ENCODE measurements around the gene NKX6-2. TPM values are rescaled to one million over a fixed set of nuclear protein-coding genes. Genes with fewer than 3 reads are reported as not detected.
A peak's percentile ranks its signal among the peaks of the same experiment; 100 is the strongest.
"Not testable (repeated sequence)": the region's sequence is repeated elsewhere in the genome, so short reads cannot be mapped to it uniquely, and the experiment has no call there.

Gene NKX6-2
- total RNA-seq, 2 donors from 2014 or later: 2.1 TPM; not detected in 1

DNA sequence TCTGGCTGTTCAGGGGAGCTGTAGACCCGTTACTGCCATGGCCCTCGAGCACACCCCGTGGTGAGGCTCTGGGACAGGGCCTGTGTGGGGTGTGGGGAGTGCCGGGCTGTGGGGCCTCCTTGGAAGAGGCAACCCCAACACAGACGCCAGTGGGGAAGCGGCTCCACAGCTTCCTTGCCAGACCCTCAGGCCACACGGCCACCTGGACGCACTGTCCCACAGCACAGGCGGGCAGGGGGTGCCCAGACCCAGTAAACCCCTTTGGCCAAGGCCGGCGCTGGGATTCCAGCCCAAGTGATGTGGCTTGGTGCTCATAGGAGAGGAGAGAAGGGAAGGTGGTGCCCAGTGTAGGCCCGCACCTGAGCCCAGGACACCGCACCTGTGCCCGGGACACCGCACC is 12.9 kb upstream of the NKX6-2 start:
- Histone ChIP-seq H3K4me3 (no peak overlapping the region), H3K36me3 (replicated peaks in 1 of 2; ENCODE audit: insufficient read depth in 1 of 2, low read depth in 2 of 2) (no peaks in the 10 kb centered on the region), H3K4me1 (no peaks in the 10 kb centered on the region), H3K9me3 (no peaks in the 10 kb centered on the region), H3K27me3 (no peaks in the 10 kb centered on the region), H3K27ac (no peak overlapping the region)
- TF ChIP-seq, protein P1, sequence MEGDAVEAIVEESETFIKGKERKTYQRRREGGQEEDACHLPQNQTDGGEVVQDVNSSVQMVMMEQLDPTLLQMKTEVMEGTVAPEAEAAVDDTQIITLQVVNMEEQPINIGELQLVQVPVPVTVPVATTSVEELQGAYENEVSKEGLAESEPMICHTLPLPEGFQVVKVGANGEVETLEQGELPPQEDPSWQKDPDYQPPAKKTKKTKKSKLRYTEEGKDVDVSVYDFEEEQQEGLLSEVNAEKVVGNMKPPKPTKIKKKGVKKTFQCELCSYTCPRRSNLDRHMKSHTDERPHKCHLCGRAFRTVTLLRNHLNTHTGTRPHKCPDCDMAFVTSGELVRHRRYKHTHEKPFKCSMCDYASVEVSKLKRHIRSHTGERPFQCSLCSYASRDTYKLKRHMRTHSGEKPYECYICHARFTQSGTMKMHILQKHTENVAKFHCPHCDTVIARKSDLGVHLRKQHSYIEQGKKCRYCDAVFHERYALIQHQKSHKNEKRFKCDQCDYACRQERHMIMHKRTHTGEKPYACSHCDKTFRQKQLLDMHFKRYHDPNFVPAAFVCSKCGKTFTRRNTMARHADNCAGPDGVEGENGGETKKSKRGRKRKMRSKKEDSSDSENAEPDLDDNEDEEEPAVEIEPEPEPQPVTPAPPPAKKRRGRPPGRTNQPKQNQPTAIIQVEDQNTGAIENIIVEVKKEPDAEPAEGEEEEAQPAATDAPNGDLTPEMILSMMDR (IDR thresholded peaks at IDR 0.05): no peak
- no peak for TF ChIP-seq POLR2A (IDR thresholded peaks at IDR 0.05)
- 66 to 85% methylated on average over 4 to 14 of the region's 15 CpGs for WGBS, 2 donors
- DNase-seq (no peak), ATAC-seq (no peak)
- intact Hi-C loops (cut with DNase I): no loop called here

DNA sequence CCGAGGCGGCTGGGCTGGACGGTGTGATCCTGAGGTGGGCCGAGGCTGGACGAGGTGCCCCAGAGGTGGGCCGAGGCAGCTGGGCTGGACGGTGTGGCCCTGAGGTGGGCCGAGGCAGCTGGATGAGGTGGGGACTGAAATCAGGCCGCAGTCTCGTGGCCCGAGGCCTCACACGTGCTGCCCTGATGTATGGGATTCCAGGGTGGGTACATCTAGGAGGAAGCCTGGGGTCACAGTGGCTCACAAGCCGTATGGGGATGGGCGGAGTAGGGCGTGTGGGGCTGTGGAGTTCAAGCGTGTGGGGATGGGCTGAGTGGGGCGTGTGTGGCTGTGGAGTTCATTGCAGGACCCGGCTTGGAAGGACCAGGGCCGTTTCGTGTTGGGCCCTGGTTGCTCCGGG is 12.5 kb upstream of the NKX6-2 start:
- no peak for TF ChIP-seq POLR2A (IDR thresholded peaks at IDR 0.05)
- TF ChIP-seq, protein P1 (IDR thresholded peaks at IDR 0.05): no peak
- WGBS, 2 donors: 74 to 87% methylated on average over 18 to 20 of the region's 21 CpGs
- Histone ChIP-seq H3K27ac (no peak overlapping the region), H3K36me3 (replicated peaks in 1 of 2; ENCODE audit: insufficient read depth in 1 of 2, low read depth in 2 of 2) (no peaks in the 10 kb centered on the region), H3K9me3 (no peaks in the 10 kb centered on the region), H3K27me3 (no peaks in the 10 kb centered on the region), H3K4me3 (no peak overlapping the region), H3K4me1 (no peaks in the 10 kb centered on the region)
- intact Hi-C loops (cut with DNase I): no loop called here
- ATAC-seq (no peak), DNase-seq (no peak)

DNA sequence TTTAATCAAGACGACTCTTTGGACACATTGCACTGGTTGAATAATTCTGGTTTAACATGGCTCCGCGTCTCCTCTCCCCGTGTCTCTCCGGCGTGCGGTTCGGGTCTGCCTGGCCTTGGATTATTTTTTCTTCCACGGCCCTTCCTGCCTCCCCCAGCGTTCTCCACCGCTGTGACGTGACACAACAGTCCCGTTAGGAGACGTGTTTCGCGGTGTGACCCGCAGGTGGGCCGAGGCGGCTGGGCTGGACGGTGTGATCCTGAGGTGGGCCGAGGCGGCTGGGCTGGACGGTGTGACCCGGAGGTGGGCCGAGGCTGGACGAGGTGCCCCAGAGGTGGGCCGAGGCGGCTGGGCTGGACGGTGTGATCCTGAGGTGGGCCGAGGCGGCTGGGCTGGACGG is 12.0 kb upstream of the NKX6-2 start:
- H3K9me3 ChIP-seq; H3K4me1 ChIP-seq; H3K4me3 ChIP-seq; intact Hi-C loops (cut with DNase I); DNase-seq; ATAC-seq; H3K36me3 ChIP-seq (replicated peaks in 1 of 2; ENCODE audit: insufficient read depth in 1 of 2, low read depth in 2 of 2); H3K27me3 ChIP-seq; H3K27ac ChIP-seq: not testable (repeated sequence)
- 85 to 88% methylated on average over 22 to 30 of the region's 32 CpGs for WGBS, 2 donors

DNA sequence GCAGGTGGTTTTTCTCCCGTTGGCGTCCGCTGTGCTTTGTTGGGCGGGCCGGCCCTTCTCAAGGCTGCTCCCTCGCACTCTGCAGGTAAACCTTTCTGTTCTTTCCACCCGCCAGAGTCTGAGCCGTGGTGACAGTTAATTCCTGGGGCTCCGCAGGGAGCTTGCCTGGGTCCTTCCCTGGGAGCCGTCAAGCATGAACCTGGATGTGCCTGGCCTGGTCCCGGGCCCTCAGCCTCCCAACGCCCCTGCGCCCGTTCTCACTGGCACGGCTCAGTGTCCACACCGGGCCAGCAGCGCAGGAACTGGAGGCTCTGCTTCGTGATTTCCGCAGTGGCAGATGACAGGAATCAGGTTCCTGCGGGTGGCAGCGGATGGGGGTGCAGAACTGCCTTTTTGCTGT is 10.9 kb upstream of the NKX6-2 start:
- no peaks in the 10 kb centered on the region for H3K36me3 ChIP-seq (replicated peaks in 1 of 2; ENCODE audit: insufficient read depth in 1 of 2, low read depth in 2 of 2)
- 55 to 61% methylated on average over 15 to 21 of the region's 21 CpGs for WGBS, 2 donors
- H3K9me3 ChIP-seq: no peaks in the 10 kb centered on the region
- no peak overlapping the region for H3K4me3 ChIP-seq
- H3K27ac ChIP-seq: no peak overlapping the region
- no peaks in the 10 kb centered on the region for H3K4me1 ChIP-seq
- DNase-seq (no peak), ATAC-seq (no peak)
- intact Hi-C loops (cut with DNase I): no loop called here
- H3K27me3 ChIP-seq: no peaks in the 10 kb centered on the region
- TF ChIP-seq, protein P1 (IDR thresholded peaks at IDR 0.05): no peak
- TF ChIP-seq POLR2A (IDR thresholded peaks at IDR 0.05): no peak

DNA sequence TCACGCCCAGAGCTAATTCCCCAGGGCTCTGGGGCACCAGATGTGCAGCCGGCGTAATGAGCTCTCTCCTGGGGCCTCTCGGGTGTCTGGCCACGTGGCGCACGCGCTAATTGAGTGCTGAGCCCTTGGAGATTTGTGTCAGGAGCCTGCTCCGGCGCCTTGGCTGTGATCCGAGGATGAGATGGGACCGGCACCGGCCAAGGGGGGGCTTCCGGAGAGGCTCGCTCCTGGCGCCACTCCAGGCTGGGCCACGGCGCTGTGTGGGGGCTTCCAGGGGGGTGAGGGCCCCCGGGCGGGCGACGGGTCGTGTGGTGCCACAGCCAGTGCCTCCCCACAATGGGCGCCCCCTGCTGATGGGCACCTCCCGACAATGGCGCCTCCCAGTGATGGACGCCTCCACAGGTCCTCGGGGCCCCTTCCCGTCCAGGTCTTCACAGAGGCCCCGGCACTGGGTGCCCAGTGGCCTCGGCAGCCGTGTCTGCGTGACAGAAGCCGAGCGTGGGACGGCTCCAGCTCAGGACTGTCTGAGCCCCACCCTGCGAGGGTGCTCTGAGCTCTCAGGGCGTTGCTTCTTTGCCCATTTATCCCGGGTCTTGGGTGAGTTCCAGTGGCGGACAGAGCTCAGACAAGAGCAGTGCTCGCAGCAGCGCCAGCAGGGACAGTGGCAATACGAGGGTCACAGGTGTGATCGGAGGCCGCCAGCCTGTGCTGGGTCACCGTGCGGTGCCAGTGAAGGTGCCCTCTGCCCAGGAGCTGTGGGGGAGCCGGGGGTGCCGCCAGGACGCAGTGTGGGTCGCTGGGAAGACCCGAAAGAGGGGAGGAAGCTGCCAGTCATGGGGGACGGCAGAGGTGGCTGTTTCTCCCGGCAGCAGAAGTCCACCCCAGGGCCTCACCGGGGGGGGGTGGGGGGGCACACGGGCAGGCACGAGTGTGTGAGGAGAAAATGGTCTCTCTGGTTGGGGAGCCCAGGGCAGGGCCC is 8.2 kb upstream of the NKX6-2 start:
- peaks cover 0 to 6% of the 10 kb centered on the region in 2 donors for H3K27me3 ChIP-seq
- no peak for ATAC-seq
- WGBS, 2 donors: 57 to 68% methylated on average over 6 to 54 of the region's 57 CpGs
- H3K36me3 ChIP-seq (replicated peaks in 1 of 2; ENCODE audit: insufficient read depth in 1 of 2, low read depth in 2 of 2): no peaks in the 10 kb centered on the region
- no peaks in the 10 kb centered on the region for H3K4me1 ChIP-seq
- no peaks in the 10 kb centered on the region for H3K9me3 ChIP-seq
- intact Hi-C loops (cut with DNase I): no loop called here
- peak in 1 of 4 donors; percentile 10 for DNase-seq
- H3K4me3 ChIP-seq: no peak overlapping the region
- H3K27ac ChIP-seq: no peak overlapping the region
- no peak for TF ChIP-seq POLR2A (IDR thresholded peaks at IDR 0.05)
- TF ChIP-seq, protein P1 (IDR thresholded peaks at IDR 0.05): no peak
